B cell (primary cell): Measurements from ENCODE around the gene ARPC3. TPM values are rescaled to one million over a fixed set of nuclear protein-coding genes. Genes with fewer than 3 reads are reported as not detected.

Source experiments
- ATAC-seq: fragments of 200-7000 bp; cut with Tn5 transposase; one replicate; pipeline ENCODE4 v1.10.0; 2021; ENCODE audit warnings: low read depth, mild to moderate bottlenecking, moderate number of reproducible peaks, moderate library complexity
- CTCF ChIA-PET: fragments of 350-600 bp; sonication (Branson Sonifier 250); formaldehyde crosslinking; loops from one replicate; lab custom pipeline; 2021; ENCODE audit warnings: antibody characterized with exemption, inconsistent platforms; lab: Charles Lee
- POLR2A ChIA-PET: fragments of 350-600 bp; sonication (Branson Sonifier 250); formaldehyde crosslinking; loops from one replicate; lab custom pipeline; 2021; ENCODE audit warnings: antibody characterized with exemption; lab: Charles Lee
- DNase-seq: peaks from one replicate; pipeline ENCODE4 v3.0.0; 2013
- H2AFZ ChIP-seq: 2 replicates; pipeline ENCODE4 v1.6.1; 2012; ENCODE audit warnings: mild to moderate bottlenecking, low read depth, low read length; ENCODE audit not compliant: insufficient read depth, poor library complexity, severe bottlenecking
- H3K27ac ChIP-seq, 2 donors: 1 replicate in 1 of 2; 2 replicates in 1 of 2; pipeline ENCODE4 v1.5.1; 2012 to 2013; ENCODE audit warnings: low read length in 2 of 2, mild to moderate bottlenecking in 2 of 2, moderate library complexity in 1 of 2
- H3K27me3 ChIP-seq, 4 experiments: fragments of 200-600 bp in 1 of 4; sonication (generic) in 1 of 4; replicated peaks in 1 of 4; 1 replicate in 2 of 4; 2 replicates in 2 of 4; pipeline versions ENCODE4 v1.6.1 to v1.7.0; 2013 to 2016; ENCODE audit warnings: low read length in 3 of 4, mild to moderate bottlenecking in 2 of 4, mixed read lengths in 1 of 4, moderate library complexity in 1 of 4; ENCODE audit not compliant: insufficient read depth in 4 of 4, control insufficient read depth in 3 of 4; ENCODE audit errors: control extremely low read depth in 1 of 4
- H3K36me3 ChIP-seq, 2 experiments: replicated peaks in 1 of 2; 1 replicate in 1 of 2; 2 replicates in 1 of 2; pipeline versions ENCODE4 v1.6.1 to v1.7.1; 2013; ENCODE audit warnings: low read length in 1 of 2; ENCODE audit not compliant: insufficient read depth in 2 of 2, control insufficient read depth in 1 of 2; ENCODE audit errors: control extremely low read depth in 1 of 2, extremely low read depth in 1 of 2
- H3K4me1 ChIP-seq, 2 donors: fragments of 200-600 bp in 1 of 2; sonication (generic) in 1 of 2; 1 replicate in 1 of 2; 2 replicates in 1 of 2; pipeline versions ENCODE4 v1.5.1 to v1.6.1; 2013 to 2017; ENCODE audit warnings: low read length in 2 of 2; ENCODE audit not compliant: control insufficient read depth in 2 of 2, insufficient read depth in 2 of 2
- H3K4me2 ChIP-seq: replicated peaks from 2 replicates; pipeline ENCODE3; 2012; ENCODE audit warnings: mild to moderate bottlenecking, low read depth, low read length; ENCODE audit not compliant: poor library complexity, severe bottlenecking
- H3K4me3 ChIP-seq, 5 experiments: fragments of 200-600 bp in 1 of 5; sonication (generic) in 1 of 5; 1 replicate in 3 of 5; 2 replicates in 2 of 5; pipeline versions ENCODE4 v1.5.1 to v1.7.0; 2011 to 2016; ENCODE audit warnings: low read length in 4 of 5, mild to moderate bottlenecking in 4 of 5, low read depth in 2 of 5, control low read depth in 1 of 5, moderate library complexity in 1 of 5; ENCODE audit not compliant: insufficient read depth in 1 of 5; ENCODE audit errors: control extremely low read depth in 1 of 5, extremely low read depth in 1 of 5
- H3K79me2 ChIP-seq: fragments of 200-600 bp; sonication (generic); one replicate; pipeline ENCODE4 v1.6.0; 2016; ENCODE audit warnings: low read length; ENCODE audit not compliant: control insufficient read depth, insufficient read depth
- H3K9ac ChIP-seq: fragments of 200-600 bp; sonication (generic); 2 replicates; pipeline ENCODE4 v1.6.1; 2017; ENCODE audit warnings: mild to moderate bottlenecking, low read length, moderate library complexity
- H3K9me3 ChIP-seq, 3 donors: one replicate each; pipeline versions ENCODE4 v1.6.1 to v1.7.1; 2013; ENCODE audit warnings: low read length in 2 of 3; ENCODE audit not compliant: control insufficient read depth in 2 of 3, insufficient read depth in 1 of 3; ENCODE audit errors: control extremely low read depth in 1 of 3
- H4K20me1 ChIP-seq: 2 replicates; pipeline ENCODE4 v1.6.0; 2012; ENCODE audit warnings: mild to moderate bottlenecking, low read length; ENCODE audit not compliant: insufficient read depth, control insufficient read depth, poor library complexity, severe bottlenecking
- H3K27ac Mint-ChIP-seq: one replicate; pipeline ENCODE4 v1.8.0; 2021; ENCODE audit warnings: mixed read lengths
- H3K27me3 Mint-ChIP-seq: one replicate; pipeline ENCODE4 v1.8.0; 2021; ENCODE audit warnings: mixed read lengths
- H3K4me1 Mint-ChIP-seq: one replicate; pipeline ENCODE4 v1.8.0; 2021; ENCODE audit warnings: mixed read lengths
- H3K4me3 Mint-ChIP-seq: one replicate; pipeline ENCODE4 v1.8.0; 2021; ENCODE audit warnings: mixed read lengths
- H3K9me3 Mint-ChIP-seq: one replicate; pipeline ENCODE4 v1.8.0; 2022; ENCODE audit warnings: mixed read lengths; ENCODE audit not compliant: insufficient read depth
- CTCF ChIP-seq: fragments of 200-600 bp; IDR thresholded peaks from one replicate; pipeline ENCODE4 v1.8.0; 2022; ENCODE audit warnings: antibody characterized with exemption, mild to moderate bottlenecking
- EZH2 ChIP-seq: IDR thresholded peaks from 2 replicates; pipeline ENCODE4 v1.6.1; 2012; ENCODE audit warnings: borderline replicate concordance, low read depth, mild to moderate bottlenecking, moderate library complexity, low read length; ENCODE audit not compliant: insufficient read depth, poor library complexity, severe bottlenecking
- WGBS: methylation state at CpG from one replicate; pipeline ENCODE4 v1.1.5; 2013; ENCODE audit warnings: missing lambda C conversion rate; ENCODE audit not compliant: insufficient coverage; 5-methylcytosine and 5-hydroxymethylcytosine counted together
- intact Hi-C: fragments of 100-400 bp; cut with micrococcal nuclease; formaldehyde crosslinking; loops from one replicate; pipeline ENCODE4 v1.10.0; 2022
- polyA plus RNA-seq: library from polyadenylated mRNA; depleted of rRNA; stranded (reverse); fragments of >200 nt; gene quantifications from 2 replicates; pipeline ENCODE4 v1.2.3, GENCODE V29; 2012
- total RNA-seq, 2 donors: library from RNA; stranded (reverse); fragments of 120-200 nt in 1 of 2; gene quantifications; 1 replicate in 1 of 2; 2 replicates in 1 of 2; pipeline versions ENCODE4 v1.2.3 to v1.2.4, GENCODE V29; 2013 to 2022

Gene ARPC3
- total and polyA plus RNA-seq, 2 donors (not counting 1 experiment from before 2014, with no cell fraction given), result 197 to 360 TPM

- peaks cover 22 to 24% of the 10 kb centered on the region in 2 donors for H3K4me1 ChIP-seq
- ATAC-seq (peak; percentile 91), DNase-seq (peak; percentile 97)
- H3K27ac ChIP-seq, result peak within 1 kb of the TSS; percentile 69 to 79
- H3K9me3 ChIP-seq, result no peaks in the 10 kb centered on the region
- POLR2A ChIA-PET, result interaction anchor here (0.6 to 2.7 kb wide), 14 partner anchors 12 to 188 kb away, joined by 3 to 45 read pairs (median 6); partner anchors contain the start of genes ARPC3, RAD9B and VPS29
- peak within 1 kb of the TSS; percentile 97 for H3K9ac ChIP-seq
- intact Hi-C loops, result loop anchor here (1.0 kb wide), 8 partner anchors 11 to 420 kb away; partner anchors contain the start of genes ARPC3, RAD9B and VPS29
- H3K4me1 Mint-ChIP-seq, result peaks cover 42% of the 10 kb centered on the region
- H3K4me3 ChIP-seq, result peak within 1 kb of the TSS; percentile 72 to 100 (median 95)
- peaks cover 83% of the 10 kb centered on the region for H3K79me2 ChIP-seq
- no peaks in the 10 kb centered on the region for H3K9me3 Mint-ChIP-seq
- CTCF ChIA-PET, result interaction anchor here (0.6 to 8.4 kb wide), 29 partner anchors 9 to 444 kb away, joined by 3 to 174 read pairs (median 5); partner anchors contain the start of genes ARPC3, CCDC63, RAD9B and TCTN1
- H3K4me2 ChIP-seq, result peak within 1 kb of the TSS; percentile 100
- peak within 1 kb of the TSS; percentile 98 for H3K27ac Mint-ChIP-seq
- peak within 1 kb of the TSS; percentile 100 for H3K4me3 Mint-ChIP-seq
- peaks cover 5% of the 10 kb centered on the region for H4K20me1 ChIP-seq
- H3K27me3 Mint-ChIP-seq, result no peaks in the 10 kb centered on the region
- H3K27me3 ChIP-seq, result no peaks in the 10 kb centered on the region
- WGBS, result under 1% methylated on average over 71 of the region's 78 CpGs
- TF ChIP-seq CTCF, result no peak
- no peak for TF ChIP-seq EZH2
- peaks cover 0 to 15% of the 10 kb centered on the region in 2 experiments for H3K36me3 ChIP-seq
- peak within 1 kb of the TSS; percentile 100 for H2AFZ ChIP-seq
Observed at GRCh38 chr12:110468214-110469048, 18.3 kb upstream of the ARPC3 start, which contains the start of the genes FAM216A and GPN3. FAM216A (plus strand) TSS chr12:110468845; CDS start chr12:110468876, 31 bp downstream. GPN3 (minus strand) TSS chr12:110468257; CDS start chr12:110468203, 54 bp downstream.
